ENCODE results near the gene LRRC9.
"Not testable (repeated sequence)": the region's sequence is repeated elsewhere in the genome, so short reads cannot be mapped to it uniquely, and the experiment has no call there.

- TF ChIP-seq CTCF, POLR2A (IDR thresholded peaks at IDR 0.05): not testable (repeated sequence)
Measured at GRCh38 chr14:59957890-59958289, 37.9 kb downstream of the LRRC9 start.

Data from gastroesophageal sphincter (tissue), 3 donors.